Measurements from ENCODE around the gene LHCGR. TPM values are rescaled to one million over a fixed set of nuclear protein-coding genes. Genes with fewer than 3 reads are reported as not detected.

Gene LHCGR
- total and polyA plus RNA-seq, 5 experiments from 2014 or later, result not detected

GRCh38 chr2:48734576-48735303, 20.8 kb downstream of the LHCGR start:
- Mint-ChIP-seq H3K27me3 (peaks cover 9 to 28% (median 18%) of the 10 kb centered on the region in 5 donors), H3K9me3 (peaks cover 0 to 16% (median 2%) of the 10 kb centered on the region in 9 donors), H3K27ac (no peak overlapping the region), H3K4me3 (no peak overlapping the region), H3K4me1 (no peaks in the 10 kb centered on the region), H3K36me3 (peaks cover 0 to 8% (median 0%) of the 10 kb centered on the region in 3 donors)
- ATAC-seq (no peak), DNase-seq (no peak)
- POLR2A ChIA-PET, result no interaction called here

- H3K4me3 Mint-ChIP-seq, result no peak overlapping the region
Observed at GRCh38 chr2:48733067-48733503, 22.4 kb downstream of the LHCGR start.

GRCh38 chr2:48728840-48729239, 26.7 kb downstream of the LHCGR start:
- Mint-ChIP-seq H3K9me3 (no peaks in the 10 kb centered on the region), H3K27ac (no peak overlapping the region), H3K4me3 (no peak overlapping the region), H3K27me3 (peaks cover 0 to 17% (median 12%) of the 10 kb centered on the region in 5 donors), H3K4me1 (no peaks in the 10 kb centered on the region), H3K36me3 (no peaks in the 10 kb centered on the region)
- POLR2A ChIA-PET, result no interaction called here
- DNase-seq, result no peak
- no peak for ATAC-seq

More at GRCh38 chr2:48733067-48733503, 22.4 kb downstream of the LHCGR start:
- Mint-ChIP-seq H3K9me3 (peaks cover 0 to 8% (median 0%) of the 10 kb centered on the region in 9 donors), H3K36me3 (peaks cover 0 to 5% (median 0%) of the 10 kb centered on the region in 3 donors), H3K27me3 (peaks cover 7 to 25% (median 15%) of the 10 kb centered on the region in 5 donors), H3K4me1 (no peaks in the 10 kb centered on the region), H3K27ac (no peak overlapping the region)
- no peak for DNase-seq
- POLR2A ChIA-PET, result no interaction called here
- ATAC-seq, result no peak

- DNase-seq, result no peak
- ATAC-seq, result no peak
- H3K4me1 Mint-ChIP-seq, result no peaks in the 10 kb centered on the region
- H3K9me3 Mint-ChIP-seq, result no peaks in the 10 kb centered on the region
- H3K4me3 Mint-ChIP-seq, result no peak overlapping the region
- no peaks in the 10 kb centered on the region for H3K36me3 Mint-ChIP-seq
- no peak overlapping the region for H3K27ac Mint-ChIP-seq
- POLR2A ChIA-PET, result no interaction called here
- peaks cover 0 to 17% (median 11%) of the 10 kb centered on the region in 5 donors for H3K27me3 Mint-ChIP-seq
Observed at GRCh38 chr2:48728295-48728694, 27.2 kb downstream of the LHCGR start.

- ATAC-seq, result no peak
- Mint-ChIP-seq H3K4me3 (no peak overlapping the region), H3K36me3 (no peaks in the 10 kb centered on the region), H3K27me3 (peaks cover 0 to 17% (median 9%) of the 10 kb centered on the region in 5 donors), H3K4me1 (no peaks in the 10 kb centered on the region), H3K27ac (no peak overlapping the region), H3K9me3 (no peaks in the 10 kb centered on the region)
- no peak for DNase-seq
- POLR2A ChIA-PET, result no interaction called here
Observed at GRCh38 chr2:48727560-48727959, 28.0 kb downstream of the LHCGR start.

GRCh38 chr2:48725696-48726494, 29.6 kb downstream of the LHCGR start:
- DNase-seq, result no peak
- Mint-ChIP-seq H3K9me3 (no peaks in the 10 kb centered on the region), H3K27me3 (peaks cover 2 to 9% (median 4%) of the 10 kb centered on the region in 5 donors), H3K27ac (no peak overlapping the region), H3K36me3 (no peaks in the 10 kb centered on the region), H3K4me1 (no peaks in the 10 kb centered on the region), H3K4me3 (no peak overlapping the region)
- no peak for ATAC-seq
- POLR2A ChIA-PET, result no interaction called here

GRCh38 chr2:48724278-48724677, 31.2 kb downstream of the LHCGR start:
- POLR2A ChIA-PET, result no interaction called here
- H3K4me3 Mint-ChIP-seq, result no peak overlapping the region

GRCh38 chr2:48723129-48723528, 32.4 kb downstream of the LHCGR start:
- POLR2A ChIA-PET, result no interaction called here
- Mint-ChIP-seq H3K4me1 (no peaks in the 10 kb centered on the region), H3K27me3 (peaks cover 0 to 18% (median 9%) of the 10 kb centered on the region in 5 donors), H3K9me3 (no peaks in the 10 kb centered on the region), H3K4me3 (no peak overlapping the region), H3K27ac (no peak overlapping the region), H3K36me3 (no peaks in the 10 kb centered on the region)
- ATAC-seq (no peak), DNase-seq (no peak)

More at GRCh38 chr2:48724278-48724677, 31.2 kb downstream of the LHCGR start:
- ATAC-seq (no peak), DNase-seq (no peak)
- H3K36me3 Mint-ChIP-seq, result no peaks in the 10 kb centered on the region
- H3K4me1 Mint-ChIP-seq, result no peaks in the 10 kb centered on the region
- H3K27ac Mint-ChIP-seq, result no peak overlapping the region
- peaks cover 0 to 23% (median 9%) of the 10 kb centered on the region in 5 donors for H3K27me3 Mint-ChIP-seq
- H3K9me3 Mint-ChIP-seq, result no peaks in the 10 kb centered on the region

- ATAC-seq (no peak), DNase-seq (no peak)
- Mint-ChIP-seq H3K27me3 (peaks cover 0 to 18% (median 9%) of the 10 kb centered on the region in 5 donors), H3K27ac (no peak overlapping the region), H3K9me3 (no peaks in the 10 kb centered on the region), H3K4me1 (no peaks in the 10 kb centered on the region), H3K36me3 (no peaks in the 10 kb centered on the region), H3K4me3 (no peak overlapping the region)
- POLR2A ChIA-PET, result no interaction called here
Observed at GRCh38 chr2:48722391-48722790, 33.1 kb downstream of the LHCGR start.

- Mint-ChIP-seq H3K36me3 (no peaks in the 10 kb centered on the region), H3K4me3 (no peak overlapping the region), H3K9me3 (no peaks in the 10 kb centered on the region), H3K4me1 (no peaks in the 10 kb centered on the region), H3K27ac (no peak overlapping the region), H3K27me3 (peaks cover 5 to 18% (median 12%) of the 10 kb centered on the region in 5 donors)
- DNase-seq (no peak), ATAC-seq (no peak)
- POLR2A ChIA-PET, result no interaction called here
Observed at GRCh38 chr2:48721158-48721557, 34.4 kb downstream of the LHCGR start.

GRCh38 chr2:48719480-48720177, 35.9 kb downstream of the LHCGR start:
- H3K4me1 Mint-ChIP-seq, result no peaks in the 10 kb centered on the region
- POLR2A ChIA-PET, result no interaction called here
- H3K36me3 Mint-ChIP-seq, result no peaks in the 10 kb centered on the region
- no peak overlapping the region for H3K4me3 Mint-ChIP-seq
- no peak for ATAC-seq
- DNase-seq, result no peak
- H3K9me3 Mint-ChIP-seq, result no peaks in the 10 kb centered on the region
- peaks cover 6 to 15% (median 12%) of the 10 kb centered on the region in 5 donors for H3K27me3 Mint-ChIP-seq
- H3K27ac Mint-ChIP-seq, result no peak overlapping the region

GRCh38 chr2:48717846-48718245, 37.7 kb downstream of the LHCGR start:
- POLR2A ChIA-PET, result no interaction called here
- H3K9me3 Mint-ChIP-seq, result no peaks in the 10 kb centered on the region
- no peak overlapping the region for H3K4me3 Mint-ChIP-seq
- DNase-seq (no peak), ATAC-seq (no peak)
- H3K27me3 Mint-ChIP-seq, result peaks cover 6 to 15% (median 12%) of the 10 kb centered on the region in 5 donors
- H3K27ac Mint-ChIP-seq, result no peak overlapping the region
- no peaks in the 10 kb centered on the region for H3K36me3 Mint-ChIP-seq
- H3K4me1 Mint-ChIP-seq, result no peaks in the 10 kb centered on the region

- ATAC-seq, result no peak
- H3K4me1 Mint-ChIP-seq, result no peaks in the 10 kb centered on the region
- no peaks in the 10 kb centered on the region for H3K36me3 Mint-ChIP-seq
- no peak overlapping the region for H3K4me3 Mint-ChIP-seq
- peaks cover 13 to 25% (median 17%) of the 10 kb centered on the region in 5 donors for H3K27me3 Mint-ChIP-seq
- no peak overlapping the region for H3K27ac Mint-ChIP-seq
- H3K9me3 Mint-ChIP-seq, result no peaks in the 10 kb centered on the region
- no peak for DNase-seq
- POLR2A ChIA-PET, result no interaction called here
Observed at GRCh38 chr2:48715956-48716355, 39.6 kb downstream of the LHCGR start.
